ENCODE results near the gene SLC50A1. TPM values are rescaled to one million over a fixed set of nuclear protein-coding genes. Genes with fewer than 3 reads are reported as not detected.

SLC50A1 gene
- total and polyA plus RNA-seq, 10 donors = 28.4 to 73.8 (median 40.1) TPM

GRCh38 chr1:155176544-155177071 is 41.0 kb downstream of the SLC50A1 start:
- intact Hi-C loops (cut with DNase I; ENCODE audit: low total_unique reads) = loop anchor here (10.0 kb wide), 1 partner anchor 48 kb away; no protein-coding TSS in a partner anchor
- Histone ChIP-seq H3K4me3 (peak overlapping the region in 2 of 8 donors; percentile 13 to 53), H3K27ac (peak overlapping the region in 1 of 8 donors; percentile 34), H3K36me3 (peaks cover 0 to 23% (median 0%) of the 10 kb centered on the region in 6 donors), H3K9me3 (no peaks in the 10 kb centered on the region), H3K4me1 (peaks cover 11 to 79% (median 46%) of the 10 kb centered on the region in 6 donors), H3K27me3 (replicated peaks in 1 of 7) (peaks cover 0 to 25% (median 15%) of the 10 kb centered on the region in 7 donors)
- TF ChIP-seq CTCF (IDR thresholded peaks at IDR 0.05 in 8 of 11, conservative IDR thresholded peaks at IDR 0.05 in 3 of 11) (peak; percentile 85 to 98 (median 94)), POLR2A (IDR thresholded peaks at IDR 0.05) (no peak), POLR2AphosphoS5 (IDR thresholded peaks at IDR 0.05) (peak in 1 of 3 donors; percentile 57)
- DNase-seq = peak; percentile 93
- 57 to 62% (median 61%) methylated on average over 8 of the region's 8 CpGs for WGBS, 5 donors

- Histone ChIP-seq H3K9me3 (no peaks in the 10 kb centered on the region), H3K27ac (no peak overlapping the region), H3K4me1 (peaks cover 7 to 71% (median 39%) of the 10 kb centered on the region in 6 donors), H3K4me3 (peak overlapping the region in 3 of 8 donors; percentile 9 to 53 (median 13)), H3K36me3 (peaks cover 0 to 23% (median 0%) of the 10 kb centered on the region in 6 donors), H3K27me3 (replicated peaks in 1 of 7) (peaks cover 0 to 25% (median 15%) of the 10 kb centered on the region in 7 donors)
- intact Hi-C loops (cut with DNase I; ENCODE audit: low total_unique reads) = loop anchor here (10.0 kb wide), 1 partner anchor 47 kb away; no protein-coding TSS in a partner anchor
- WGBS, 5 donors = 72 to 89% (median 78%) methylated on average over 10 to 11 of the region's 11 CpGs
- peak; percentile 75 for DNase-seq
- TF ChIP-seq POLR2A (IDR thresholded peaks at IDR 0.05) (no peak), POLR2AphosphoS5 (IDR thresholded peaks at IDR 0.05) (no peak), CTCF (IDR thresholded peaks at IDR 0.05 in 8 of 11, conservative IDR thresholded peaks at IDR 0.05 in 3 of 11) (no peak)
Observed at GRCh38 chr1:155177192-155177917, 41.7 kb downstream of the SLC50A1 start.

- H3K4me3 ChIP-seq = peak overlapping the region in 4 of 8 donors; percentile 6 to 53 (median 10)
- H3K9me3 ChIP-seq = no peaks in the 10 kb centered on the region
- DNase-seq = peak; percentile 72
- H3K36me3 ChIP-seq = peaks cover 0 to 23% (median 0%) of the 10 kb centered on the region in 6 donors
- TF ChIP-seq POLR2AphosphoS5 (IDR thresholded peaks at IDR 0.05) = no peak
- TF ChIP-seq POLR2A (IDR thresholded peaks at IDR 0.05) = no peak
- no peak for TF ChIP-seq CTCF (IDR thresholded peaks at IDR 0.05 in 8 of 11, conservative IDR thresholded peaks at IDR 0.05 in 3 of 11)
- peaks cover 0 to 25% (median 15%) of the 10 kb centered on the region in 7 donors for H3K27me3 ChIP-seq (replicated peaks in 1 of 7)
- peak overlapping the region in 3 of 8 donors; percentile 50 to 69 (median 60) for H3K27ac ChIP-seq
- peaks cover 5 to 66% (median 35%) of the 10 kb centered on the region in 6 donors for H3K4me1 ChIP-seq
- intact Hi-C loops (cut with DNase I; ENCODE audit: low total_unique reads) = loop anchor here (10.0 kb wide), 1 partner anchor 47 kb away; no protein-coding TSS in a partner anchor
- WGBS, 5 donors = 92 to 97% (median 96%) methylated on average over 9 of the region's 9 CpGs
Observed at GRCh38 chr1:155177918-155178281, 42.2 kb downstream of the SLC50A1 start.
